Endothelial cell of umbilical vein (primary cell): ENCODE results near the gene MYBBP1A.

Experiments used
- CTCF ChIP-seq, 2 donors: IDR thresholded peaks; 1 replicate in 1 of 2; 2 replicates in 1 of 2; pipeline ENCODE4 v1.5.1; 2011; ENCODE audit warnings: low read length in 2 of 2, mild to moderate bottlenecking in 2 of 2, moderate library complexity in 2 of 2, control low read depth in 1 of 2, inconsistent platforms in 1 of 2, low read depth in 1 of 2; ENCODE audit not compliant: insufficient read depth in 1 of 2; ENCODE audit errors: extremely low read depth in 1 of 2
- MAX ChIP-seq: IDR thresholded peaks from 2 replicates; pipeline ENCODE4 v1.6.1; 2011; ENCODE audit not compliant: insufficient read depth, insufficient read length
- MYC ChIP-seq: IDR thresholded peaks from one replicate; pipeline ENCODE4 v1.6.1; 2011; ENCODE audit warnings: mild to moderate bottlenecking, low read depth, low read length
- POLR2A ChIP-seq: IDR thresholded peaks from 2 replicates; pipeline ENCODE4 v1.6.1; 2012; ENCODE audit warnings: low read depth, mild to moderate bottlenecking, control low read depth, low read length

- no peak for TF ChIP-seq CTCF (IDR thresholded peaks at IDR 0.05; ENCODE audit: extremely low read depth in 1 of 2, insufficient read depth in 1 of 2, low read depth in 1 of 2, low read length in 2 of 2)
- no peak for TF ChIP-seq MAX
- no peak for TF ChIP-seq MYC
- no peak for TF ChIP-seq POLR2A
These were observed 66.1 kb downstream of the MYBBP1A start for GRCh38 chr17:4488989-4489595.
